Esophagus muscularis mucosa (tissue), 4 donors: ENCODE data around the gene TMEM250.

ENCODE experiments used
- CTCF ChIP-seq, 3 experiments: fragments of 200-600 bp in 2 of 3; fragments of 450-650 bp in 1 of 3; sonication (generic) in 2 of 3; IDR thresholded peaks; one replicate each; pipeline ENCODE4 v1.5.1; 2017 to 2019; ENCODE audit warnings: antibody characterized with exemption in 3 of 3, mild to moderate bottlenecking in 2 of 3, moderate library complexity in 1 of 3
- EP300 ChIP-seq: sonication (generic); formaldehyde crosslinking; IDR thresholded peaks from one replicate; pipeline ENCODE4 v1.6.1; 2017; ENCODE audit warnings: antibody characterized with exemption
- POLR2A ChIP-seq: fragments of 450-650 bp; IDR thresholded peaks from one replicate; pipeline ENCODE4 v1.6.1; 2017; ENCODE audit warnings: antibody characterized with exemption, moderate library complexity, mild to moderate bottlenecking, low read depth
- POLR2AphosphoS5 ChIP-seq, 2 donors: sonication (generic); formaldehyde crosslinking; IDR thresholded peaks; one replicate each; pipeline ENCODE4 v1.6.1; 2017; ENCODE audit warnings: antibody characterized with exemption in 2 of 2

DNA sequence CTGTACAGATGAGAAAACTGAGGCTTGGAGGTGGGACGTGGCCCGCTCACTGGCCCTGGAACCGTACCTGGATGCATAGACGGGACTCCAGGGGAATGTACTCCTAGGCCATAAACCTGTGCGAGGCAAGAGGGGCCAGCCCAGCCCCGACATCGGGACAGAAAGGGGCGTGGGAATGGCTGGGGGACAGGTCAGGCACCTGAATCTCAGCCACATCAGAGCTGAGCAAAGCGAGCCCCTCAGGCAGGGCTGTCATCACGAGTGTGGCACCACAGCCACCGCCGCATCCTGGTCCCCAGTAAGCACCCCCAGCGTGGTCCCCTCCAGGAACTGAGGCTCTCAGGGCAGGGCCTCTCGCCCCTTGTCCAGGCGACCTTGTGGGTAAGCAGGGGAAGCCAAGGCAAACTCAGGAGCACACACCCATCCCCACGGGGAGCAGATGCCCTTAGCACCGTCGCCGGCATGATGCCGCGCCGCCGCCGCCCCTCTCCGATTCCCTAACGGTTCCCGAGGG lies 40.1 kb downstream of the TMEM250 start:
- no peak for TF ChIP-seq POLR2A
- TF ChIP-seq CTCF (IDR thresholded peaks at IDR 0.05) = no peak
- TF ChIP-seq POLR2AphosphoS5 (IDR thresholded peaks at IDR 0.05) = no peak
- TF ChIP-seq EP300 = no peak
